H9 (cell line): ENCODE measurements around the gene ABCA4. TPM values are rescaled to one million over a fixed set of nuclear protein-coding genes. Genes with fewer than 3 reads are reported as not detected.

Experiments used
- DNase-seq: peaks from one replicate; pipeline ENCODE4 v3.0.0-alpha.2; 2017
- H2AFZ ChIP-seq: one replicate; pipeline ENCODE4 v1.6.1; 2013; ENCODE audit warnings: mild to moderate bottlenecking, low read length, control low read depth, moderate library complexity
- H2AK5ac ChIP-seq: 2 replicates; pipeline ENCODE4 v1.6.1; 2013; ENCODE audit warnings: low read length, control low read depth, mixed read lengths; ENCODE audit not compliant: insufficient read length
- H2BK120ac ChIP-seq: one replicate; pipeline ENCODE4 v1.6.1; 2013; ENCODE audit warnings: low read depth, mild to moderate bottlenecking, low read length, control low read depth, inconsistent platforms; ENCODE audit not compliant: poor library complexity, severe bottlenecking
- H2BK12ac ChIP-seq: 2 replicates; pipeline ENCODE4 v1.6.1; 2013; ENCODE audit warnings: low read length, control low read depth, mixed read lengths, low read depth; ENCODE audit not compliant: insufficient read length
- H2BK15ac ChIP-seq: 2 replicates; pipeline ENCODE4 v1.6.1; 2013; ENCODE audit warnings: low read depth, low read length, control low read depth
- H2BK20ac ChIP-seq: one replicate; pipeline ENCODE4 v1.6.1; 2013; ENCODE audit warnings: low read depth, mild to moderate bottlenecking, low read length, control low read depth, inconsistent platforms; ENCODE audit not compliant: poor library complexity, severe bottlenecking
- H2BK5ac ChIP-seq: 2 replicates; pipeline ENCODE4 v1.6.1; 2013; ENCODE audit warnings: low read length, control low read depth, mixed read lengths; ENCODE audit not compliant: insufficient read length
- H3K14ac ChIP-seq: 2 replicates; pipeline ENCODE4 v1.6.1; 2013; ENCODE audit warnings: low read length, control low read depth; ENCODE audit not compliant: insufficient read depth
- H3K18ac ChIP-seq: 2 replicates; pipeline ENCODE4 v1.6.1; 2013; ENCODE audit warnings: low read depth, mild to moderate bottlenecking, mixed read lengths, low read length, control low read depth; ENCODE audit not compliant: insufficient read length
- H3K23ac ChIP-seq: 2 replicates; pipeline ENCODE4 v1.6.1; 2013; ENCODE audit warnings: low read length, control low read depth, mixed read lengths, low read depth; ENCODE audit not compliant: insufficient read length
- H3K23me2 ChIP-seq: 2 replicates; pipeline ENCODE4 v1.6.1; 2013; ENCODE audit warnings: low read depth, mild to moderate bottlenecking, mixed read lengths, low read length, control low read depth; ENCODE audit not compliant: insufficient read length, poor library complexity, severe bottlenecking
- H3K27ac ChIP-seq: 2 replicates; pipeline ENCODE4 v1.5.1; 2013; ENCODE audit warnings: low read length, control low read depth, mixed read lengths, low read depth; ENCODE audit not compliant: insufficient read length
- H3K27me3 ChIP-seq: 2 replicates; pipeline ENCODE4 v1.6.1; 2013; ENCODE audit warnings: low read length, control low read depth, inconsistent platforms; ENCODE audit not compliant: insufficient read depth
- H3K4ac ChIP-seq: 2 replicates; pipeline ENCODE4 v1.6.1; 2013; ENCODE audit warnings: low read depth, mild to moderate bottlenecking, control low read depth, inconsistent platforms, low read length, moderate library complexity
- H3K4me1 ChIP-seq: 2 replicates; pipeline ENCODE4 v1.6.1; 2013; ENCODE audit warnings: low read length, control low read depth, inconsistent platforms; ENCODE audit not compliant: insufficient read depth
- H3K4me2 ChIP-seq: 2 replicates; pipeline ENCODE4 v1.6.1; 2013; ENCODE audit warnings: low read length, control low read depth, mixed read lengths; ENCODE audit not compliant: insufficient read length, insufficient read depth
- H3K56ac ChIP-seq: 2 replicates; pipeline ENCODE4 v1.6.1; 2013; ENCODE audit warnings: low read depth, mild to moderate bottlenecking, mixed read lengths, low read length, control low read depth; ENCODE audit not compliant: insufficient read length
- H3K79me1 ChIP-seq: 2 replicates; pipeline ENCODE4 v1.6.1; 2013; ENCODE audit warnings: low read depth, mild to moderate bottlenecking, moderate library complexity, low read length, control low read depth, inconsistent platforms; ENCODE audit not compliant: insufficient read depth, poor library complexity, severe bottlenecking
- H3K79me2 ChIP-seq: 2 replicates; pipeline ENCODE4 v1.6.1; 2013; ENCODE audit warnings: low read length, control low read depth, inconsistent platforms; ENCODE audit not compliant: insufficient read depth
- H3K9ac ChIP-seq: 2 replicates; pipeline ENCODE4 v1.6.1; 2013; ENCODE audit warnings: low read length, control low read depth, mixed read lengths; ENCODE audit not compliant: insufficient read length; ENCODE audit errors: extremely low read depth
- H3K9me3 ChIP-seq: one replicate; pipeline ENCODE4 v1.6.1; 2013; ENCODE audit warnings: low read depth, low read length, inconsistent platforms; ENCODE audit not compliant: control insufficient read depth
- H3T11ph ChIP-seq: one replicate; pipeline ENCODE4 v1.6.1; 2013; ENCODE audit warnings: mild to moderate bottlenecking, low read length, control low read depth, inconsistent platforms
- H4K20me1 ChIP-seq: one replicate; pipeline ENCODE4 v1.6.1; 2013; ENCODE audit not compliant: control insufficient read depth, insufficient read length, insufficient read depth
- H4K5ac ChIP-seq: 2 replicates; pipeline ENCODE4 v1.6.1; 2013; ENCODE audit warnings: low read depth, mild to moderate bottlenecking, mixed read lengths, low read length, control low read depth; ENCODE audit not compliant: insufficient read length
- H4K8ac ChIP-seq: replicated peaks from 2 replicates; pipeline ENCODE4 v1.6.1; 2013; ENCODE audit warnings: low read length, control low read depth, mixed read lengths, low read depth; ENCODE audit not compliant: insufficient read length
- H4K91ac ChIP-seq: 2 replicates; pipeline ENCODE4 v1.6.1; 2013; ENCODE audit warnings: low read depth, mild to moderate bottlenecking, moderate library complexity, mixed read lengths, low read length, control low read depth; ENCODE audit not compliant: insufficient read length
- H3K27ac Mint-ChIP-seq, 3 experiments: 2 replicates in 2 of 3; 3 replicates in 1 of 3; pipeline ENCODE4 v1.8.0; 2020 to 2021; ENCODE audit warnings: mixed read lengths in 3 of 3, mild to moderate bottlenecking in 1 of 3, moderate library complexity in 1 of 3
- H3K27me3 Mint-ChIP-seq: 2 replicates; pipeline ENCODE4 v1.8.0; 2021; ENCODE audit warnings: low read depth, mild to moderate bottlenecking, moderate library complexity, mixed read lengths
- H3K36me3 Mint-ChIP-seq, 3 experiments: 2 replicates in 2 of 3; 3 replicates in 1 of 3; pipeline ENCODE4 v1.8.0; 2020 to 2021; ENCODE audit warnings: low read depth in 3 of 3, mixed read lengths in 3 of 3; ENCODE audit not compliant: insufficient read depth in 1 of 3
- H3K4me1 Mint-ChIP-seq, 2 experiments: 2 replicates each; pipeline ENCODE4 v1.8.0; 2020; ENCODE audit warnings: mixed read lengths in 2 of 2
- H3K4me3 Mint-ChIP-seq, 2 experiments: 2 replicates in 1 of 2; 3 replicates in 1 of 2; pipeline ENCODE4 v1.8.0; 2020 to 2021; ENCODE audit warnings: mild to moderate bottlenecking in 2 of 2, mixed read lengths in 2 of 2, moderate library complexity in 1 of 2
- H3K9me3 Mint-ChIP-seq, 2 experiments: 2 replicates in 1 of 2; 3 replicates in 1 of 2; pipeline ENCODE4 v1.8.0; 2020; ENCODE audit warnings: mild to moderate bottlenecking in 2 of 2, mixed read lengths in 2 of 2, moderate library complexity in 1 of 2
- WGBS: extraction: QIAGEN DNeasy Blood & Tissue Kit; methylation state at CpG from one replicate; pipeline ENCODE4 v1.1.7; 2013; ENCODE audit warnings: missing lambda C conversion rate, low lambda C conversion rate, mixed read lengths; ENCODE audit not compliant: insufficient read length; ENCODE audit errors: extremely low coverage; 5-methylcytosine and 5-hydroxymethylcytosine counted together
- total RNA-seq: library from RNA; stranded (reverse); gene quantifications from 2 replicates; pipeline ENCODE4 v1.2.1, GENCODE V29; 2021
- TF ChIP-seq, protein P1 (sequence below): fragments of 200-600 bp; sonication (generic); conservative IDR thresholded peaks from 3 replicates; pipeline ENCODE4 v1.8.0; 2021; ENCODE audit warnings: antibody characterized with exemption, mild to moderate bottlenecking

The ABCA4 gene
- total RNA-seq, 1 experiment from 2014 or later, result not detected

DNA sequence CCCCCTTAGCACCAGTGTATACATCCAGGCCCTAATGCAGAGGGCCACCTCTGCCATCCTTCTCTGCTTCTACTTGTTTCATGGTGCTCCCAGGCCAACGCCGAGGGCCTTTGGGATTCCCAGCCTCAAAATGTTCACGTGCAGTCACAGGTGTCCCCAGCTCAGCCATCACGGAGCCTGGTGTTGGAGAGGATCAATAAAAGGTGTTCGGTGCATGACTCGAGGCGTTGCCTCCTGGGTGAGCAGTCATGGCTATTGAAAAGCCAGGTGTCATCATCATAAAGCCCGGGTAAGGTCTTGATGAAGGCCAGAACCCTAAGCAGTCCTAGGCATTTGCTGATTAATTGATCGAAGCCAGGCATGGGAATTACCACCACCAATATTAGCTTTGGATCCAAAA, 76.1 kb downstream of the ABCA4 start:
- no peak overlapping the region for H2BK20ac ChIP-seq
- no peaks in the 10 kb centered on the region for H3K27me3 ChIP-seq
- no peak overlapping the region for H3K9ac ChIP-seq
- no peak overlapping the region for H3K4ac ChIP-seq
- no peak overlapping the region for H3K4me3 Mint-ChIP-seq
- no peak overlapping the region for H2BK120ac ChIP-seq
- H4K91ac ChIP-seq, result no peak overlapping the region
- no peak overlapping the region for H3T11ph ChIP-seq
- no peaks in the 10 kb centered on the region for H3K9me3 ChIP-seq
- no peaks in the 10 kb centered on the region; a peak in 1 of 5 replicates for H3K9me3 Mint-ChIP-seq
- H2BK12ac ChIP-seq, result no peak overlapping the region
- DNase-seq, result no peak
- no peaks in the 10 kb centered on the region for H3K23me2 ChIP-seq
- peaks cover 21 to 25% of the 10 kb centered on the region in 2 experiments for H3K4me1 Mint-ChIP-seq
- no peak overlapping the region for H2BK15ac ChIP-seq
- H3K27ac ChIP-seq, result no peak overlapping the region
- H4K8ac ChIP-seq, result no peak overlapping the region
- no peak overlapping the region for H3K14ac ChIP-seq
- H2AFZ ChIP-seq, result no peak overlapping the region
- H3K56ac ChIP-seq, result no peak overlapping the region
- H3K79me2 ChIP-seq, result no peaks in the 10 kb centered on the region
- H3K27me3 Mint-ChIP-seq, result peaks cover 13% of the 10 kb centered on the region
- no peaks in the 10 kb centered on the region for H3K79me1 ChIP-seq
- H4K5ac ChIP-seq, result no peak overlapping the region
- no peak overlapping the region for H3K27ac Mint-ChIP-seq
- no peak overlapping the region for H2AK5ac ChIP-seq
- H3K18ac ChIP-seq, result no peak overlapping the region
- no peak overlapping the region for H2BK5ac ChIP-seq
- no CpG with 5 or more reads among the region's 9 CpGs for WGBS
- H3K36me3 Mint-ChIP-seq, result no peaks in the 10 kb centered on the region
- no peak overlapping the region for H3K4me2 ChIP-seq
- H3K4me1 ChIP-seq, result no peaks in the 10 kb centered on the region
- H3K23ac ChIP-seq, result no peak overlapping the region
- TF ChIP-seq, protein P1, sequence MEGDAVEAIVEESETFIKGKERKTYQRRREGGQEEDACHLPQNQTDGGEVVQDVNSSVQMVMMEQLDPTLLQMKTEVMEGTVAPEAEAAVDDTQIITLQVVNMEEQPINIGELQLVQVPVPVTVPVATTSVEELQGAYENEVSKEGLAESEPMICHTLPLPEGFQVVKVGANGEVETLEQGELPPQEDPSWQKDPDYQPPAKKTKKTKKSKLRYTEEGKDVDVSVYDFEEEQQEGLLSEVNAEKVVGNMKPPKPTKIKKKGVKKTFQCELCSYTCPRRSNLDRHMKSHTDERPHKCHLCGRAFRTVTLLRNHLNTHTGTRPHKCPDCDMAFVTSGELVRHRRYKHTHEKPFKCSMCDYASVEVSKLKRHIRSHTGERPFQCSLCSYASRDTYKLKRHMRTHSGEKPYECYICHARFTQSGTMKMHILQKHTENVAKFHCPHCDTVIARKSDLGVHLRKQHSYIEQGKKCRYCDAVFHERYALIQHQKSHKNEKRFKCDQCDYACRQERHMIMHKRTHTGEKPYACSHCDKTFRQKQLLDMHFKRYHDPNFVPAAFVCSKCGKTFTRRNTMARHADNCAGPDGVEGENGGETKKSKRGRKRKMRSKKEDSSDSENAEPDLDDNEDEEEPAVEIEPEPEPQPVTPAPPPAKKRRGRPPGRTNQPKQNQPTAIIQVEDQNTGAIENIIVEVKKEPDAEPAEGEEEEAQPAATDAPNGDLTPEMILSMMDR, result no peak
- peaks cover 2% of the 10 kb centered on the region for H4K20me1 ChIP-seq
